Calu3 (cell line): ENCODE results near the gene CHM. TPM values are rescaled to one million over a fixed set of nuclear protein-coding genes. Genes with fewer than 3 reads are reported as not detected.
"Not testable (repeated sequence)": the region's sequence is repeated elsewhere in the genome, so short reads cannot be mapped to it uniquely, and the experiment has no call there.

Experiments used
- BruUV-seq: library from RNA; stranded (reverse); fragments of 400-500 nt; replicated peaks from 2 replicates; lab custom pipeline; 2021; lab: Mats Ljungman, UMichigan
- CTCF ChIA-PET: fragments of 300-600 bp; sonication (Branson Sonifier 250); formaldehyde crosslinking; loops from one replicate; lab custom pipeline; 2022; ENCODE audit warnings: antibody characterized with exemption; lab: Charles Lee
- DNase-seq: peaks from one replicate; pipeline ENCODE4 v3.0.0; 2022
- H3K27ac Mint-ChIP-seq: one replicate; pipeline ENCODE4 v1.8.0; 2022; ENCODE audit warnings: mixed read lengths; ENCODE audit not compliant: unreplicated experiment
- H3K27me3 Mint-ChIP-seq: one replicate; pipeline ENCODE4 v1.8.0; 2022; ENCODE audit warnings: mixed read lengths; ENCODE audit not compliant: unreplicated experiment
- H3K36me3 Mint-ChIP-seq: one replicate; pipeline ENCODE4 v1.8.0; 2022; ENCODE audit warnings: mild to moderate bottlenecking, moderate library complexity, mixed read lengths; ENCODE audit not compliant: insufficient read depth, unreplicated experiment
- H3K4me1 Mint-ChIP-seq: one replicate; pipeline ENCODE4 v1.8.0; 2022; ENCODE audit warnings: mild to moderate bottlenecking, low read depth, mixed read lengths; ENCODE audit not compliant: unreplicated experiment
- H3K4me3 Mint-ChIP-seq: one replicate; pipeline ENCODE4 v1.8.0; 2022; ENCODE audit warnings: mild to moderate bottlenecking, low read depth, moderate library complexity, mixed read lengths; ENCODE audit not compliant: unreplicated experiment
- H3K9me3 Mint-ChIP-seq: one replicate; pipeline ENCODE4 v1.8.0; 2022; ENCODE audit warnings: low read depth, mixed read lengths; ENCODE audit not compliant: unreplicated experiment
- intact Hi-C: fragments of 100-400 bp; cut with micrococcal nuclease; formaldehyde crosslinking; loops from one replicate; pipeline ENCODE4 v1.10.0; 2022; ENCODE audit not compliant: unreplicated experiment
- total RNA-seq: library from RNA; stranded (reverse); gene quantifications from 2 replicates; pipeline ENCODE4 v1.2.3, GENCODE V29; 2022
- TF ChIP-seq, protein P1 (sequence below): fragments of 200-600 bp; IDR thresholded peaks from one replicate; pipeline ENCODE4 v1.8.0; 2022; ENCODE audit warnings: antibody characterized with exemption; ENCODE audit not compliant: unreplicated experiment

CHM gene
- total RNA-seq, 1 experiment from 2014 or later = 24.3 TPM

DNA sequence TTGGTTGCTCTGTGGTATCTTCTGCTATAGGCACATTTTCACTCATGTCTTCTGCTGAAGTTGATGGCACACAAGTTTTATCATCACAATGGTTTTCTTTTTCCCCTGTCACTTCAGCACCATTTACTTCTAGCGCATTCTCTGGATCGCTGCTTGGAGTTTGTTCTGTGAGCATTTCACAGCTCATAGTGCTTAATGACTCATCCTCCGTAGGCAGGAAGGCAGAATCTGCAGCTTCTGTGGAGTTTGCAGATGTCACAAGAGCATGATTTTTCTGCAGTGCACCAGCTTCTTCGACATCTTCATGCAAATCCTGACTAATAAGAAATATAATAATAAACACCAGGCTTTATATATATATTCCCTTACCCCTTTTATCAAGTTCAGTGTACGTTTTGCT is 83.6 kb downstream of the CHM start:
- Mint-ChIP-seq H3K9me3 (no peaks in the 10 kb centered on the region), H3K4me3 (no peak overlapping the region), H3K27me3 (no peaks in the 10 kb centered on the region), H3K27ac (peak overlapping the region; percentile 2), H3K36me3 (peaks cover 7% of the 10 kb centered on the region), H3K4me1 (peaks cover 8% of the 10 kb centered on the region)
- CTCF ChIA-PET = no interaction called here
- no peak for DNase-seq
- intact Hi-C loops = no loop called here
- BruUV-seq = no TSS peak
- TF ChIP-seq, protein P1, sequence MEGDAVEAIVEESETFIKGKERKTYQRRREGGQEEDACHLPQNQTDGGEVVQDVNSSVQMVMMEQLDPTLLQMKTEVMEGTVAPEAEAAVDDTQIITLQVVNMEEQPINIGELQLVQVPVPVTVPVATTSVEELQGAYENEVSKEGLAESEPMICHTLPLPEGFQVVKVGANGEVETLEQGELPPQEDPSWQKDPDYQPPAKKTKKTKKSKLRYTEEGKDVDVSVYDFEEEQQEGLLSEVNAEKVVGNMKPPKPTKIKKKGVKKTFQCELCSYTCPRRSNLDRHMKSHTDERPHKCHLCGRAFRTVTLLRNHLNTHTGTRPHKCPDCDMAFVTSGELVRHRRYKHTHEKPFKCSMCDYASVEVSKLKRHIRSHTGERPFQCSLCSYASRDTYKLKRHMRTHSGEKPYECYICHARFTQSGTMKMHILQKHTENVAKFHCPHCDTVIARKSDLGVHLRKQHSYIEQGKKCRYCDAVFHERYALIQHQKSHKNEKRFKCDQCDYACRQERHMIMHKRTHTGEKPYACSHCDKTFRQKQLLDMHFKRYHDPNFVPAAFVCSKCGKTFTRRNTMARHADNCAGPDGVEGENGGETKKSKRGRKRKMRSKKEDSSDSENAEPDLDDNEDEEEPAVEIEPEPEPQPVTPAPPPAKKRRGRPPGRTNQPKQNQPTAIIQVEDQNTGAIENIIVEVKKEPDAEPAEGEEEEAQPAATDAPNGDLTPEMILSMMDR = no peak

DNA sequence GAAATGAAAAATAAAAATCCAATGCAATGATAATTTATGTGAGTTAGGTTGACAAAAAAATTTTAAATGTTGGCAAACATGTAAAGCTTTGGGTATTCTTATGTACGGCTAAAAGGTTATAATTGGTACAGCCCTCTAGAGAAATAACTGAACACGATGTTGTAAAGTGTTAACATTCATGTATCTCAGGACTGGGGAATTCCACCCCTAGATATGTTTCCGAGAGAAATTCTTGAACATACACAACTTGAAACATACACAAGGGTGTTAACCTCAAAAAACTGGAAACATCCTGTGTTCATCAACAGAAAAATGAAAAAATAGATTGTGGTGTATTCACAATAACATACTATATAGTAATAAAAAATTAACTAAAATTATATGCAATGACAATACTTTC is 91.8 kb downstream of the CHM start:
- Mint-ChIP-seq H3K27me3 (no peaks in the 10 kb centered on the region), H3K4me1 (no peaks in the 10 kb centered on the region), H3K27ac (no peak overlapping the region), H3K9me3 (peaks cover 5% of the 10 kb centered on the region), H3K36me3 (peaks cover 6% of the 10 kb centered on the region), H3K4me3 (no peak overlapping the region)
- CTCF ChIA-PET = no interaction called here
- intact Hi-C loops = no loop called here
- no TSS peak for BruUV-seq
- no peak for DNase-seq
- TF ChIP-seq, protein P1 = no peak

DNA sequence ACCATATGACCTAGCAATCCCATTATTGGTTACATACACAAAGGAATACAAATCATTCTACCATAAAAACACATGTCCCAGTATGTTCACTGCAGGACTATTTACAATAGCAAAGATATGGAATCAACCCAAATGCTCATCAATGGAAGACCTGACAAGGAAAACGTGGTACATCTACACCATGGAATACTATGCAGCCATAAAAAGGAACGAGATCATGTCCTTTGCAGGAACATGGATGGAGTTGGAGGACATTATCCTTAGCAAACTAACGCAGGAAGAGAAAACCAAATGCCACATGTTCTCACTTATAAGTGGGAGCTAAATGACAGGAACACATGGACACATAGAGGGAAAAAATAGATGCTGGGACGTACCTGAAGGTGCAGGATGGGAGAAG is 102.6 kb downstream of the CHM start:
- H3K36me3 Mint-ChIP-seq, H3K27ac Mint-ChIP-seq, H3K9me3 Mint-ChIP-seq, H3K27me3 Mint-ChIP-seq, intact Hi-C loops, DNase-seq, CTCF ChIA-PET, H3K4me1 Mint-ChIP-seq, BruUV-seq, H3K4me3 Mint-ChIP-seq: not testable (repeated sequence)

DNA sequence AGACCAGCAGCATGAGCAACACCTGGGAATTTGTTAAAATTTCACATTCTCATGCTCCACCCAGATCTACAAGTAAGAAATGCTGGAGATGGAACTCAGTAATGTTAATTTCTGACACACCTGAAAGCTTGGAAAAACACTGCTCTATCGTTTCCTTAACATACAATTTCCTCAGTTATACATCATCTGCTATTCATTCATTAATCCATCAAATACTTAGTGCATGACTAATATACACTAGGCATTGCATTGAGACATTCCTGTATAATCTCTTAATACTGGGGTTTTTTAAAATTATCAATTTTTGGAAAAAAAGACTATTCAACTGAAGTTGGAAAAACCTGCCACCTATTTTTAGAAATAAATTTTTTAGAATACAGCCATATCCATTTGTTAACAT is 106.1 kb downstream of the CHM start:
- no peaks in the 10 kb centered on the region for H3K4me1 Mint-ChIP-seq
- intact Hi-C loops = no loop called here
- peaks cover 8% of the 10 kb centered on the region for H3K9me3 Mint-ChIP-seq
- no TSS peak for BruUV-seq
- TF ChIP-seq, protein P1 = no peak
- no peaks in the 10 kb centered on the region for H3K36me3 Mint-ChIP-seq
- DNase-seq = no peak
- no peak overlapping the region for H3K4me3 Mint-ChIP-seq
- H3K27me3 Mint-ChIP-seq = no peaks in the 10 kb centered on the region
- H3K27ac Mint-ChIP-seq = no peak overlapping the region
- CTCF ChIA-PET = no interaction called here

DNA sequence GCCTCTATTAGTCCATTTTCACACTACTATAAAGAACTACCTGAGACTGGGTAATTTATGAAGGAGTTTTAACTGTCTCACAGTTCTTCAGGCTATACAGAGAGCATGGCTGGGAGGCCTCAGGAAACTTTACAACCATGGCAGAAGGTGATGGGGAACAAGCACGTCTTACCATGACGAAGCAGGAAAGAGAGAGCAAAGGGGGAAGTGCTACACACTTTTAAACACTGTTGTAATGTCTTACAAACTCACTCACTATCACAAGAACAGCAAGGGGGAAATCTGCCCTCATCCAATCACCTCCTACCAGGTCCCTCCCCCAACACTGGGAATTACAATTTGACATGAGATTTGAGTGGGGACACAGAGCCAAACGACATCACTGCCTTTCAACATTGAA is 107.4 kb downstream of the CHM start:
- BruUV-seq, H3K27ac Mint-ChIP-seq, DNase-seq, H3K4me3 Mint-ChIP-seq, intact Hi-C loops, H3K36me3 Mint-ChIP-seq, CTCF ChIA-PET, H3K27me3 Mint-ChIP-seq, H3K4me1 Mint-ChIP-seq, H3K9me3 Mint-ChIP-seq: not testable (repeated sequence)

DNA sequence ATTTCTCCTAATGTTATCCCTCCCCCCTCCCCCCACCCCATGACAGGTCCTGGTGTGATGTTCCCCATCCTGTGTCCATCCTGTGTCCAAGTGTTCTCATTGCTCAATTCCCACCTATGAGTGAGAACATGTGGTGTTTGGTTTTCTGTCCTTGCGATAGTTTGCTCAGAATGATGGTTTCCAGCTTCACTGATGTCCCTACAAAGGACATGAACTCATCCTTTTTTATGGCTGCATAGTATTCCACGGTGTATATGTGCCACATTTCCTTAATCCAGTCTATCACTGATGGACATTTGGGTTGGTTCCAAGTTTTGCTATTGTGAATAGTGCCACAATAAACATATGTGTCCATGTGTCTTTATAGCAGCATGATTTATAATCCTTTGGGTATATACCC is 113.0 kb downstream of the CHM start:
- H3K36me3 Mint-ChIP-seq, H3K4me3 Mint-ChIP-seq, H3K27ac Mint-ChIP-seq, DNase-seq, BruUV-seq, H3K4me1 Mint-ChIP-seq, H3K27me3 Mint-ChIP-seq, CTCF ChIA-PET, intact Hi-C loops, H3K9me3 Mint-ChIP-seq: not testable (repeated sequence)
